ENCODE measurements around the gene DGCR2.
"Not testable (repeated sequence)": the region's sequence is repeated elsewhere in the genome, so short reads cannot be mapped to it uniquely, and the experiment has no call there.

DGCR2 gene

GRCh38 chr22:18988958-18989357, 133.3 kb downstream of the DGCR2 start:
- in situ Hi-C loops (cut with HindIII; ENCODE audit: low sequenced_read_pairs): no loop called here

- in situ Hi-C loops (cut with HindIII; ENCODE audit: low sequenced_read_pairs): no loop called here
Observed at GRCh38 chr22:18987765-18988164, 134.4 kb downstream of the DGCR2 start.

DNA sequence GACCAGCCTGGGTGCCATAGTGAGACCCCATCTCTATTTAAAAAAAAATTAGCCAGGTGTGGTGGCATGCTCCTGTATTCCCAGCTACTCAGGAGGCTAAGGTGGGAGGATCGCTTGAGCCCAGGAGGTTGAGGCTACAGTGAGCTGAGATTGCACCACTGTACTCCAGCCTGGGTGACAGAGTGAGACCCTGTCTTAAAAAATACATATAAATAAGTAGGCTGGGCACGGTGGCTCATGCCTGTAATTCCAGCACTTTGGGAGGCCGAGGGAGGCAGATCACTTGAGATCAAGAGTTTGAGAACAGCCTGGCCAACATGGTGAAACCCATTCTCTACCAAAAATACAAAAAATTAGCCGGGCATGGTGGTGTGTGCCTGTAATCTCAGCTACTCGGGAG, 135.1 kb downstream of the DGCR2 start:
- in situ Hi-C loops (cut with HindIII; ENCODE audit: low sequenced_read_pairs): not testable (repeated sequence)

Measured in endothelial cell of hepatic sinusoid (primary cell).